H9 (cell line): ENCODE measurements around the gene EIF1B. TPM values are rescaled to one million over a fixed set of nuclear protein-coding genes. Genes with fewer than 3 reads are reported as not detected.

Experiments
- DNase-seq: peaks from one replicate; pipeline ENCODE4 v3.0.0-alpha.2; 2017
- H2AFZ ChIP-seq: one replicate; pipeline ENCODE4 v1.6.1; 2013; ENCODE audit warnings: mild to moderate bottlenecking, low read length, control low read depth, moderate library complexity
- H2AK5ac ChIP-seq: 2 replicates; pipeline ENCODE4 v1.6.1; 2013; ENCODE audit warnings: low read length, control low read depth, mixed read lengths; ENCODE audit not compliant: insufficient read length
- H2BK120ac ChIP-seq: one replicate; pipeline ENCODE4 v1.6.1; 2013; ENCODE audit warnings: low read depth, mild to moderate bottlenecking, low read length, control low read depth, inconsistent platforms; ENCODE audit not compliant: poor library complexity, severe bottlenecking
- H2BK12ac ChIP-seq: 2 replicates; pipeline ENCODE4 v1.6.1; 2013; ENCODE audit warnings: low read length, control low read depth, mixed read lengths, low read depth; ENCODE audit not compliant: insufficient read length
- H2BK15ac ChIP-seq: 2 replicates; pipeline ENCODE4 v1.6.1; 2013; ENCODE audit warnings: low read depth, low read length, control low read depth
- H2BK20ac ChIP-seq: one replicate; pipeline ENCODE4 v1.6.1; 2013; ENCODE audit warnings: low read depth, mild to moderate bottlenecking, low read length, control low read depth, inconsistent platforms; ENCODE audit not compliant: poor library complexity, severe bottlenecking
- H2BK5ac ChIP-seq: 2 replicates; pipeline ENCODE4 v1.6.1; 2013; ENCODE audit warnings: low read length, control low read depth, mixed read lengths; ENCODE audit not compliant: insufficient read length
- H3K14ac ChIP-seq: 2 replicates; pipeline ENCODE4 v1.6.1; 2013; ENCODE audit warnings: low read length, control low read depth; ENCODE audit not compliant: insufficient read depth
- H3K18ac ChIP-seq: 2 replicates; pipeline ENCODE4 v1.6.1; 2013; ENCODE audit warnings: low read depth, mild to moderate bottlenecking, mixed read lengths, low read length, control low read depth; ENCODE audit not compliant: insufficient read length
- H3K23ac ChIP-seq: 2 replicates; pipeline ENCODE4 v1.6.1; 2013; ENCODE audit warnings: low read length, control low read depth, mixed read lengths, low read depth; ENCODE audit not compliant: insufficient read length
- H3K23me2 ChIP-seq: 2 replicates; pipeline ENCODE4 v1.6.1; 2013; ENCODE audit warnings: low read depth, mild to moderate bottlenecking, mixed read lengths, low read length, control low read depth; ENCODE audit not compliant: insufficient read length, poor library complexity, severe bottlenecking
- H3K27ac ChIP-seq: 2 replicates; pipeline ENCODE4 v1.5.1; 2013; ENCODE audit warnings: low read length, control low read depth, mixed read lengths, low read depth; ENCODE audit not compliant: insufficient read length
- H3K27me3 ChIP-seq: 2 replicates; pipeline ENCODE4 v1.6.1; 2013; ENCODE audit warnings: low read length, control low read depth, inconsistent platforms; ENCODE audit not compliant: insufficient read depth
- H3K4ac ChIP-seq: 2 replicates; pipeline ENCODE4 v1.6.1; 2013; ENCODE audit warnings: low read depth, mild to moderate bottlenecking, control low read depth, inconsistent platforms, low read length, moderate library complexity
- H3K4me1 ChIP-seq: 2 replicates; pipeline ENCODE4 v1.6.1; 2013; ENCODE audit warnings: low read length, control low read depth, inconsistent platforms; ENCODE audit not compliant: insufficient read depth
- H3K4me2 ChIP-seq: 2 replicates; pipeline ENCODE4 v1.6.1; 2013; ENCODE audit warnings: low read length, control low read depth, mixed read lengths; ENCODE audit not compliant: insufficient read length, insufficient read depth
- H3K56ac ChIP-seq: 2 replicates; pipeline ENCODE4 v1.6.1; 2013; ENCODE audit warnings: low read depth, mild to moderate bottlenecking, mixed read lengths, low read length, control low read depth; ENCODE audit not compliant: insufficient read length
- H3K79me1 ChIP-seq: 2 replicates; pipeline ENCODE4 v1.6.1; 2013; ENCODE audit warnings: low read depth, mild to moderate bottlenecking, moderate library complexity, low read length, control low read depth, inconsistent platforms; ENCODE audit not compliant: insufficient read depth, poor library complexity, severe bottlenecking
- H3K79me2 ChIP-seq: 2 replicates; pipeline ENCODE4 v1.6.1; 2013; ENCODE audit warnings: low read length, control low read depth, inconsistent platforms; ENCODE audit not compliant: insufficient read depth
- H3K9ac ChIP-seq: 2 replicates; pipeline ENCODE4 v1.6.1; 2013; ENCODE audit warnings: low read length, control low read depth, mixed read lengths; ENCODE audit not compliant: insufficient read length; ENCODE audit errors: extremely low read depth
- H3K9me3 ChIP-seq: one replicate; pipeline ENCODE4 v1.6.1; 2013; ENCODE audit warnings: low read depth, low read length, inconsistent platforms; ENCODE audit not compliant: control insufficient read depth
- H3T11ph ChIP-seq: one replicate; pipeline ENCODE4 v1.6.1; 2013; ENCODE audit warnings: mild to moderate bottlenecking, low read length, control low read depth, inconsistent platforms
- H4K20me1 ChIP-seq: one replicate; pipeline ENCODE4 v1.6.1; 2013; ENCODE audit not compliant: control insufficient read depth, insufficient read length, insufficient read depth
- H4K5ac ChIP-seq: 2 replicates; pipeline ENCODE4 v1.6.1; 2013; ENCODE audit warnings: low read depth, mild to moderate bottlenecking, mixed read lengths, low read length, control low read depth; ENCODE audit not compliant: insufficient read length
- H4K8ac ChIP-seq: replicated peaks from 2 replicates; pipeline ENCODE4 v1.6.1; 2013; ENCODE audit warnings: low read length, control low read depth, mixed read lengths, low read depth; ENCODE audit not compliant: insufficient read length
- H4K91ac ChIP-seq: 2 replicates; pipeline ENCODE4 v1.6.1; 2013; ENCODE audit warnings: low read depth, mild to moderate bottlenecking, moderate library complexity, mixed read lengths, low read length, control low read depth; ENCODE audit not compliant: insufficient read length
- H3K27ac Mint-ChIP-seq, 3 experiments: 2 replicates in 2 of 3; 3 replicates in 1 of 3; pipeline ENCODE4 v1.8.0; 2020 to 2021; ENCODE audit warnings: mixed read lengths in 3 of 3, mild to moderate bottlenecking in 1 of 3, moderate library complexity in 1 of 3
- H3K27me3 Mint-ChIP-seq: 2 replicates; pipeline ENCODE4 v1.8.0; 2021; ENCODE audit warnings: low read depth, mild to moderate bottlenecking, moderate library complexity, mixed read lengths
- H3K36me3 Mint-ChIP-seq, 3 experiments: 2 replicates in 2 of 3; 3 replicates in 1 of 3; pipeline ENCODE4 v1.8.0; 2020 to 2021; ENCODE audit warnings: low read depth in 3 of 3, mixed read lengths in 3 of 3; ENCODE audit not compliant: insufficient read depth in 1 of 3
- H3K4me1 Mint-ChIP-seq, 2 experiments: 2 replicates each; pipeline ENCODE4 v1.8.0; 2020; ENCODE audit warnings: mixed read lengths in 2 of 2
- H3K4me3 Mint-ChIP-seq, 2 experiments: 2 replicates in 1 of 2; 3 replicates in 1 of 2; pipeline ENCODE4 v1.8.0; 2020 to 2021; ENCODE audit warnings: mild to moderate bottlenecking in 2 of 2, mixed read lengths in 2 of 2, moderate library complexity in 1 of 2
- H3K9me3 Mint-ChIP-seq, 2 experiments: 2 replicates in 1 of 2; 3 replicates in 1 of 2; pipeline ENCODE4 v1.8.0; 2020; ENCODE audit warnings: mild to moderate bottlenecking in 2 of 2, mixed read lengths in 2 of 2, moderate library complexity in 1 of 2
- WGBS: extraction: QIAGEN DNeasy Blood & Tissue Kit; methylation state at CpG from one replicate; pipeline ENCODE4 v1.1.7; 2013; ENCODE audit warnings: missing lambda C conversion rate, low lambda C conversion rate, mixed read lengths; ENCODE audit not compliant: insufficient read length; ENCODE audit errors: extremely low coverage; 5-methylcytosine and 5-hydroxymethylcytosine counted together
- total RNA-seq: library from RNA; stranded (reverse); gene quantifications from 2 replicates; pipeline ENCODE4 v1.2.1, GENCODE V29; 2021
- TF ChIP-seq, protein P1 (sequence below): fragments of 200-600 bp; sonication (generic); conservative IDR thresholded peaks from 3 replicates; pipeline ENCODE4 v1.8.0; 2021; ENCODE audit warnings: antibody characterized with exemption, mild to moderate bottlenecking

The EIF1B gene
- total RNA-seq, 1 experiment from 2014 or later, result 133 TPM

DNA sequence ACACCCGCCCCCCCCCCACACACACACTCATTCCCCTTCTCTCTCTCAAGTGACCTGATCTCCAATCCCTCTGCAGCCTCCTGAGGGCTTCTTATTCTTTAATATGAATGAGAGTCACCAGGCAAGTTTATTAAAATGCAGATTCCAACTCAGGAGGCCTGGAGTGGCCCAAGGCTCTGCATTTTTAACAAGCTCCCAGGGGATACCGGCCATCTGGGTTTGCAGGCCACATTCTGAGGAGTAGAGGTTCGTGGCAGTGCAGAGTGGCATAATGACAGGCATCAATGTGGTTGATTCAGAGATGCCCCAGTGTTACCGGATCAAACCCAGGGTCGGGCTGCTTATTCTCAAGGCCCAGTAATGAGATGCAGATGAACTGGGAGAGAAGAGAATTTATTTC lies 18.9 kb downstream of the EIF1B start:
- Histone ChIP-seq H2AFZ (no peak overlapping the region), H3K23me2 (no peaks in the 10 kb centered on the region), H3K23ac (no peak overlapping the region), H3K9ac (no peak overlapping the region), H2BK120ac (no peak overlapping the region), H3K79me2 (no peaks in the 10 kb centered on the region), H2BK15ac (no peak overlapping the region), H4K5ac (no peak overlapping the region), H3K9me3 (no peaks in the 10 kb centered on the region), H3K56ac (no peak overlapping the region), H3K4ac (no peak overlapping the region), H3K4me1 (0 out of 2 replicates have a peak, but pooled peaks cover 4% of the 10 kb centered on the region), H3K4me2 (peak overlapping the region; percentile 14), H2BK5ac (no peak overlapping the region), H2BK20ac (no peak overlapping the region), H3K79me1 (no peaks in the 10 kb centered on the region), H3K18ac (no peak overlapping the region), H2AK5ac (no peak overlapping the region), H3K14ac (no peak overlapping the region), H3K27me3 (no peaks in the 10 kb centered on the region), H2BK12ac (no peak overlapping the region), H4K20me1 (no peaks in the 10 kb centered on the region), H3T11ph (no peak overlapping the region), H4K91ac (no peak overlapping the region), H3K27ac (no peak overlapping the region), H4K8ac (no peak overlapping the region)
- Mint-ChIP-seq H3K9me3 (0 out of 5 replicates have a peak, but pooled peaks cover 0 to 1% of the 10 kb centered on the region in 2 experiments), H3K4me1 (peaks cover 35 to 40% of the 10 kb centered on the region in 2 experiments), H3K4me3 (no peak overlapping the region; a peak in 1 of 5 replicates), H3K36me3 (no peaks in the 10 kb centered on the region), H3K27me3 (no peaks in the 10 kb centered on the region), H3K27ac (peak overlapping the region; percentile 22 to 92 (median 57); a peak in 5 of 7 replicates)
- TF ChIP-seq, protein P1, sequence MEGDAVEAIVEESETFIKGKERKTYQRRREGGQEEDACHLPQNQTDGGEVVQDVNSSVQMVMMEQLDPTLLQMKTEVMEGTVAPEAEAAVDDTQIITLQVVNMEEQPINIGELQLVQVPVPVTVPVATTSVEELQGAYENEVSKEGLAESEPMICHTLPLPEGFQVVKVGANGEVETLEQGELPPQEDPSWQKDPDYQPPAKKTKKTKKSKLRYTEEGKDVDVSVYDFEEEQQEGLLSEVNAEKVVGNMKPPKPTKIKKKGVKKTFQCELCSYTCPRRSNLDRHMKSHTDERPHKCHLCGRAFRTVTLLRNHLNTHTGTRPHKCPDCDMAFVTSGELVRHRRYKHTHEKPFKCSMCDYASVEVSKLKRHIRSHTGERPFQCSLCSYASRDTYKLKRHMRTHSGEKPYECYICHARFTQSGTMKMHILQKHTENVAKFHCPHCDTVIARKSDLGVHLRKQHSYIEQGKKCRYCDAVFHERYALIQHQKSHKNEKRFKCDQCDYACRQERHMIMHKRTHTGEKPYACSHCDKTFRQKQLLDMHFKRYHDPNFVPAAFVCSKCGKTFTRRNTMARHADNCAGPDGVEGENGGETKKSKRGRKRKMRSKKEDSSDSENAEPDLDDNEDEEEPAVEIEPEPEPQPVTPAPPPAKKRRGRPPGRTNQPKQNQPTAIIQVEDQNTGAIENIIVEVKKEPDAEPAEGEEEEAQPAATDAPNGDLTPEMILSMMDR, result no peak
- WGBS, result no CpG with 5 or more reads among the region's 5 CpGs
- DNase-seq, result no peak
